HG03064 (cell line): ENCODE results near the gene ANXA11.
A peak's percentile ranks its signal among the peaks of the same experiment; 100 is the strongest.
"Not testable (repeated sequence)": the region's sequence is repeated elsewhere in the genome, so short reads cannot be mapped to it uniquely, and the experiment has no call there.

Experiments used
- ATAC-seq: cut with Tn5 transposase; IDR thresholded peaks from one replicate; pipeline ENCODE4 v1.9.1; 2021; ENCODE audit warnings: low read depth; ENCODE audit not compliant: unreplicated experiment

The ANXA11 gene

DNA sequence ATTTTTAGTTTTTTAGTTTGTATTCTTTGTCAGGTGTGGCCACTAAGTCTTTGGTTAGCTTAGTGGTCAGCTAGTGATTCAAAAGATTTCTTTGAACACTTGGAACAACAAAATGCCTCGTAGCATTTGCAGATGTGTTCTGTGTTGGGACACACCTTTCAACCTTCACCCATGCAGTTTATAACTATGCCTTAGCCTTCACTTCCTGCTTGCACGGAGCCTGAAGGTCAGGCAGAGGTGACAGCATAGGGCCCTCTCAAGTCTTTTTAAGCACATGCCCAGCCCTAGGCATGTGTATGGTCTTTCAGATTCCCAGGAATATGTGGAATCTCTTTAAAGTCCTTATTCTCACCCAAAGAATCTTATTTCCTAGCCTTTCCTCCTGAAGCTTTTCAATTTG is 55.2 kb downstream of the ANXA11 start:
- no peak for ATAC-seq

DNA sequence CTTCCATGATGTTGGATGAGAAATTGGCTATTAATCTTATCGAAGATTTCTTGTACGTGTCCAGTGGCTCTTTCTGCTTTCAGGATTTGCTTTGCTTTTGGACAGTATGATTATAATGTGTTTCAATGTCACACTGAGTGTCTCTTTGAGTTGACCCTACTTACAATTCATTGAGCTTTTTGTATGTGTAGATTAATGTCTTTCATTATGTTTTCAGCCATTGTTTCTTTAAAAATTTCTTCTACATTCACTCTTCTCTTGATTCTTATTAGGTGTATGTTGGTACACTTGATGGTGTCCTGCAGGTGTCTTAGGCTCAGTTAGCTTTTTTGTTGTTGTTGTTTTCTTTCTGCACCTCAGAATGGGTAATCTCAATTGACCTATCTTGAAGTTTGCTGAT is 56.2 kb downstream of the ANXA11 start:
- no peak for ATAC-seq

DNA sequence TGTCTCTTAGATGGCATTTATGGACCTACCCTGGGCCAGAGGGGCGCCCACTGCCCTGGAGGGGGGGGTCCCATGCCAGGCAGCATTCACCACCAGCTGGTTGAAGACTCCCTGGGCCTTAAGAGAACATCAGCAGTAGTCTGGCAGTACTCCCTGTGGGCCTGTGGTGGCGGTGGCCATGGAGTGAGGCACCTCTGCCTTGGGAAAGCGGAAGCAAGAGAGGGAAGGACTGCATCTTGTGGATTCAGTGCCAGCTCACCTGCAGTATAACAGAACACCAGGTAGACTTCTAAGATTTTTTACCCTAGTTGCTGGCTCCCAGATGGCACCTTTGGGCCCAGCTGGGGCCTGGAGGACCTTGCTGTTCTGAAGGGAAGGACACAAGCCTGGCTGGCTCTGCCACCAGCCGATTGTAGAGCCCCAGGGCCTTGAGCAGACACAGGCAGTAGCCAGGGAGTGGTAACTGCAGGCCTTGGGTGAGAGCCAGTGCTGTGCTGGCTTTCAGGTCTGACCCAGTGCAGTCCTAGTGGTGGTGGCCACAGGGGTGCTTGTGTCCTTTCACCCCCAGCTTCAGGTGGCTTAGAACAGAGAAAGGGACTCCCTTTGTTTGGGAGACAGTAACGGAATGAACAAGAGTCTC is 57.1 kb downstream of the ANXA11 start:
- no peak for ATAC-seq

DNA sequence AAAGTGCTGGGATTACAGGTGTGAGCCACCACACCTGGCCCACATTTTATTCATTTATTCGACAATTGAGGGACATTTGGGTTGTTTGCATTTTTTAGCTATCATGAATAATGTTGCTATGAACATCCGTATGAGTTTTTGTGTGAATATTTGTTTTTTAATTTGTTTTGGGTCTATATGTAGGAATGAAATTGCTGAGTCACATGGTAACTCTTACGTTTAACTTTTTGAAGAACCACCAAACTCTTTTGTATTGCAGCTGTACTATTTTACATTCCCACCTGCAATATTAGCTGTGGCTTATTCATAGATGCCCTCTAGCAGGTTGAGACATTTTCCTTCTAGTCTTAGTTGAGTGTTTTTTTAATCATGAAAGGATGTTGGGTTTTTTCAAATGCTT is 58.4 kb downstream of the ANXA11 start:
- no peak for ATAC-seq

DNA sequence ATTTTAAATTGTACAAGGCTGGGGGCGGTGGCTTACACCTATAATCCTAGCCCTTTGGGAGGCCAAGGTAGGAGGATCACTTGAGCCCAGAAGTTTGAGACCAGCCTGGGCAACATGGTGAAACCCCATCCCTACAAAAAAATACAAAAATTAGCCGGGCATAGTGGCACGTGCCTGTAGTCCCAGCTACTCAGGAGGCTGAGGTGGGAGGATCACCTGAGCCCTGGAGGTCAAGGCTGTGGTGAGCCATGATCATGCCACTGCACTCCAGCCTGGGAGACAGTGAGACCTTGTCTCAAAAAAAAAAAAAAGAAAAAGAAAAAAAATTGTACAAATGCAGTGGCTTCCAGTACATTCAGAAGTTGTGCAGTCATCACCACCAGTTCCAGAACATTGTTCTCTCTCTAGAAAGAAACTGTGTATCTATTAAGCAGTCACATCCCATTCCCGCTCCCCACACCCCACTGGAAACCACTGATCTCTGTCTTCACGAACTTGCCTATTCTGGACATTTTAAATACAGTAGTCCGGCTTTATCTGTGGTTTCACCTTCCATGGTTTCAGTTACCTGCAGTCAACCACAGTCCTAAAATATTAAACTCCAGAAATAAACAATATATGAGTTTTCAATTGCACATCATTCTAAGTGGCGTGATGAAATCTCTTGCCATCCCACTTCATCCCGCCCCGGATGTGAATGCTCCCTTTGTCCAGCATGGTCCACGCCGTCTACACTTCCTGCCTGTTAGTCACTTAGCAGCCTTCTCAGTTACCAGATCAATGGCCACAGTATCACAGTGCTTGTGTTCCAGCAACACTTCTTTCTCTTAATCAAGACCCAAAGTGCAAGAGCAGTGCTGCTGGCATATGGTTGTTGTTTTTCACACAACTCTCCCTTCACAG is 59.7 kb downstream of the ANXA11 start:
- ATAC-seq: not testable (repeated sequence)

DNA sequence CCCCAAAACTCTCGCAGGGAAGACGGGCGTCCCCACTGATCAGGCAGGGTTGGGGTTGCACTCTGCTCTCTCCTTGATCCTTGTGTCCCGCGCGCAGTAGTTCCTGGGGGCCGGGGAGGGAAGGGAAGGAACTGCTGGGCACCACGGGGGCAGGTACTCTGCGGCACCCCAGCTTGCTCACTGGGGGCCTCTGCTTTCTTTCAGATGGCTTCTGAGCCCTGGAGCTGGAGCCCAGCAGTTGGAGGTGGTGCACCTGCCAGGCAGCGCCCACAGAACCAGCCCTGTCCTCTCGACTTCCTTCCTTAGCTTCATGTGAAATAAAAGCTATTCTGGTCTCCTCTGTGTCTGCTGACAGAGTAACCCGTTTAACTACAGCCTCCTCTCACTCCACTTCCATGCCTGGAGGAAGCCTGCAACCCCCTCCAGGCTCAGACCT is 60.6 kb downstream of the ANXA11 start:
- peak; percentile 45 for ATAC-seq

DNA sequence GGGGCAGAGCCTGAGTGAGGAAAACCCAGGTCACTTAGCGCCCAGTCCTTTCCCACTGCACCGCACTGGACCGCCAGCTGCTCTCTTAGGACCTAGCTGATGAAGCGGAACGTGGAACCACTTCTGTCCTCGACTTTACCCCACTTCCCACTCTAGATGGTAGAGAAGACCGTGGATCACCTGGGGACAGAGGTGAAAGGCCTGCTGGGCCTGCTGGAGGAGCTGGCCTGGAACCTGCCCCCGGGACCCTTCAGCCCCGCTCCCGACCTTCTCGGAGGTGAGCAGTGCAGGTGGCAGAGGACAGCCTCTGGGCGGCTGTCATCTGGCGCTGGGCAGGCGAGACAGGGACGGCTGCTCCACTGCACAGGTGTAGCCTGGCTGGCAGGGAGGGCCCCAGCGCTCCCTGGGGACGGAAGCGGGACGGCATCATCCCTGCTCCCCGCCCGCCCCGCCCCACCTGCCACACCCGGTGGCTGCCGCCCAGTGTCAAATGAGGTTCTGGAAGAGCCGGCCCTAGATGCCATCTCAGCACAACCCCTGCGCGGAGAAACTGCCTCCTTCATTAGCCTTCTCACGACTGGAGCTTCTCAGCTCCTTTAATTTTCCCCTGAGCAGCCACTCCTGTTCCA is 61.2 kb downstream of the ANXA11 start:
- ATAC-seq: peak; percentile 71

DNA sequence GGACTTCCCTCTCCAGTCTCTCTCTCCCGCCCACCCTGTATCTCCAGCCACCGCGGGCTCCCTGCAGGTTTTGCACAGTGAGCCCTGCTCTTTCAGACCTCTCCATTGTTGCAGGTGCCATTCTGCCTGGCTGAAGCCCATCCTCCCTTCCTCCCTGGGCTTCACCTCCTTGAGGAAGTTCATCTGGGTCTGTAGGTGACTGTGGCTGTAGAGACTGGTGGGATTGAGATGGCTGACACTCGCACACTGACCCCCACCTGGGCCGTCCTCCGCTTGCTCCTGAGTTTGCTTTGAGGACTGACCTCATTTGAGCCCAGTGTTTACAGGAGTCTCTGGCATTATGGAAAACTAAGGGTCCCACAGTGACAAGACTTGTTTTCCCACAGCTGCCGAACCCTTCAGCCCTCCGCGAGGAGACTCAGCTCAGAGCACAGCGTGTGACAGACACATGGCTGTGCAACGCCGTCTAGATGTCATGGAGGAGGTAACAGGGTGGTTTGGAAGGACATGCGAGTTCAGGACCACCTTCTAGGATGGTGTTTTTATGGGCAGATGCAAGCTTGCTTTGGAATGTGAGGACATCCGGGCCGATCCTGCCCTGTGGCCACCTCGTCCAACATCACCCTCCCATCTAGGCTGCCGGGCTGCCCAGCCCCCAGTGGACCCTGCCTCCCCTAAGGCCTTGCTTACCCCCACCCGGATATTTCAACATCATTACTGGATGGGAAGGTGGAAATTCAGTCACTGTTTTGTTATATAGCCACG is 63.5 kb downstream of the ANXA11 start:
- no peak for ATAC-seq

DNA sequence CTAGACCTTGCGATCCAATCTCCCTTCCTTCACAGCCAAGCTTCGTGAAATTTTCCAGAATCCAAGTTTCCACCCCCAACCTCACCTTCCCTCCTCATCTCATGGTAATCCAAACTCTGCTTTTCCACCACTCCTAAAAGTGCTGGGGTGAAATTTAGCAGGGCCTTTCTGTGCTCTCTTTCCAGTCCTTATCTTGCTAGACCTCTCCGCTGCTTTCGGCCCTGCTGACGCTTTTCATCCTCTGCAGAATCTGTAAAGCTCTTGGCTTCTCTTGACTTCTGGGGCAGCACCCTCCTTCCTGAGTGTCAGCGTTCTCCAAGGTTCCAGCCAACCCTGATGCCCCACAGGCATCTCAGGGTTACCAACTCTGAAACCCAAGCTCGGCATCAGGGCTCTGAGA is 65.1 kb downstream of the ANXA11 start:
- no peak for ATAC-seq

DNA sequence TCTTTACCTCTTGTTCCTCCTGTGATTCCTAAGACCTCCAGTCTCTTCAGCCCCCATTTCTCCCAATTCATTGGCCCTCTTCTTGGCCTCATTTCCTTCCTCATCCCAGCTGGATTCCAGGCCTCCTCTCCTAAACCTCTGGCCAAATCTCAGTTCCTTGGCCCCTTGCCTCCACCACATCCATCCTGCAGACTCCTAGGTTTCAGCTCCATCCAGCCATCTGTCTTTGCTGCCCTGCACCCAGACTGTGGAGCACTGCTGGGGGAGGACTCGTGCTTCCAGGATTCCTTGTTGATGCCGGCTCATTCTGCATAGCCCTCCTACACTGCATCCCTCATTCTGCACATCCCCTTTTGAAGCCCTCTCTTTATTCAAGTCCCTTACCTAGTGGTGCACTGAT is 66.1 kb downstream of the ANXA11 start:
- no peak for ATAC-seq

DNA sequence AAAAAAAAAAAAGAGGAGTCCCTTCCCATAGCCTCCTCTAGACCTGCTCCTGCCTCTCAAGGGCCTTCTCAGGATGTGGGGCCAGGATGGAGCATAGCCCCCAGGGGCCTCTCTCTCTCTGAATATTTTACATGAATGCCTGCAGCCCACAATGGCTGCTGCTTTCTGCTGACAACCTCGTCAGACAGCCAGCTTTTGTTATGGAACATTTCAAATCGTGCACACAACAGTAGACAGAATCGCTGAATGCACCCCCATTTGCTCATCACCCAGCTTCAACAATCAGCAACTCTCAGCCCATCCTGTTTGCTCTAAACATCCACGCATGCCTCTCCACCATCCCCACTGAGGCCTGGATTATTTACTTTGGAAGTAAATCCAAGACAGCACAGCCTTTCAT is 67.4 kb downstream of the ANXA11 start:
- ATAC-seq: no peak

DNA sequence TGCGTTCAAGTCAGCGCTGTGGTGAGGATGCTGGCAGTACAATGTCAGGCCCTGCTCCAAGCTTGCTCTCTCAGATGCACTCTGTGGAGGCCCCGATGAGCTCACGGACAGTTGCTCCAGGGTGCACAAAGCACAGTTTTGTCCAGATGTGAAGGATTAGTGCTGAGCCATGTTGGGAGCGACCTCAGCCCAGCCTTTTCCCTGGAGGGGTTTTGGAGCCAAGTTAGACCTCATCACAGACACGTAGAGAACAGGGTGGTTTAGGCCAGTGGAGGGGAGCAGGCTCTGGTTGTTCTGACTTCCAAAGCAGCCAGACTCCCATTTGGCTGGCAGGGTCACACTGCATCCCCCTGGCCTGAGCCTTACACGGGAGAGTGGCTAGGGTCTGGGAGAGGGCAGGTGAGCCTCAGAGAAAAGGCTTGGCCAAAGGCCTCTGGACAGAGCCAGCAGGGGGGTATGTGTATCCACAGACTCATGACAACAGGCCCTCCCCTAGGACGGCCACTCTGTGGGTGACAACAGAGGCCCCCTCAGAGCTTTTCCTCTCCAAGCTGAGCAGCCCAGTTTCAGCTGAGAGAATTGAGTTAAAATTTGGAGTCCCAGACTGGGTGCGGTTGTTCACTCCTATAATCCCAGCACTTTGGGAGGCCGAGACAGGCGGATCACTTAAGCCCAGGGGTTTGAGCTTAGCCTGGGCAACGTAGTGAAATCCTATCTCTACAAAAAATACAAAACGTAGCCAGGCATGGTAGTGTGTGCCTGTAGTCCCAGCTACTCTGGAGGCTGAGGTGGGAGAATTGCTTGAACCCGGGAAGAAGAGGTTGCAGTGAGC is 68.1 kb downstream of the ANXA11 start:
- no peak for ATAC-seq

DNA sequence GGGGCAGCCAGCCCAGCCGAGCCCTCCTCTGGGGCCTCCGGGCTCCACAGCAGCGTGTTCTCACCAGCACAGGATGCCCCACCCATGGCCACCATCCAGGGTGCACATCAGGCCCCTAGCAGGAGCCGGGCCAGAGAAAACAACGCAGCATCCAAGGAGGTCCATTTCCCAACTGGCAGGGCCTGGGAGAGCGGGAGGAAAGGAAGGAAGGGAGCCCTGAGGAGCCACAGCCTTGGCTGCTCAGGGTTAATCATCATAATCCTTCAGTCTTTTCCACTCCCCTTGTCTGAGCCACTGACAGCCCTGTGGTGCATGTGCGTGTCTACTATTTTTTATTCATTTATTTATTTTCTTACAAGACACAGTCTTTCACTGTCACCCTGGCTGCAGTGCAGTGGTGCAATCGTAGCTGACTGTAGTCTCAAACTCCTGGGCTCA is 69.2 kb downstream of the ANXA11 start:
- no peak for ATAC-seq

DNA sequence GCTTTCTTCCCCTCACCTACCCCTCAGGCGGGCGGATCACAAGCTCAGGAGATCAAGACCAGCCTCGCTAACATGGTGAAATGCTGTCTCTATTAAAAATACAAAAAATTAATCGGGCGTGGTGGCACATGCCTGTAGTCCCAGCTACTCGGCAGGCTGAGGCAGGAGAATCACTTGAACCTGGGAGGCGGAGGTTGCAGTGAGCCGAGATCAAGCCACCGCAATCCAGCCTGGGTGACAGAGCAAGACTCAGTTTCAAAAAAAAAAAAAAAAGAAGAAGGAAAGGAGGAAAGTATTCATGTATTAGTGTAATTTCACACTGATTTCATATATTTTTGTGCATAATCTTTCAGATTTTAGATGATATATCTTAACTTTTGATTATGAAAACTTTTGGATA is 71.7 kb downstream of the ANXA11 start:
- not testable (repeated sequence) for ATAC-seq

DNA sequence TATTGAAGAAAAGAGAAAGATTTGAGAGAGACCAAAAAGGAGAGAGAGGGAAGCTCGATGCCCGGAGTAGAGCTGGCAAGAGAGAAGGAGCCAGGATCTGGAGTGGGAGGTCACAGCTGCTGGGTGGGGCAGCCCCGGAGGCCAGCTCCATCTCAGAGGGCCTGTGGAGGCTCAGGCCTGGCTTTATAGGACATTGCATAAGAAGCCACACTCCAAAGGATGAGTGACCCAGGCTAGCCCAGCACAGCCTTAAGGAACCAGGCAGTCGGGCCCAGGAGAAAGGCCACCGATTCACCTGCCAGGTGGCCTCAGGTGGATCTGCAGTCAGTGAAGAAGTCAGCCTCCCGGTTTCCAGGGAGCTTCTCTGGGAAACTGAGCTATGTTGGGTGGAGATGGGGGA is 72.1 kb downstream of the ANXA11 start:
- ATAC-seq: no peak

DNA sequence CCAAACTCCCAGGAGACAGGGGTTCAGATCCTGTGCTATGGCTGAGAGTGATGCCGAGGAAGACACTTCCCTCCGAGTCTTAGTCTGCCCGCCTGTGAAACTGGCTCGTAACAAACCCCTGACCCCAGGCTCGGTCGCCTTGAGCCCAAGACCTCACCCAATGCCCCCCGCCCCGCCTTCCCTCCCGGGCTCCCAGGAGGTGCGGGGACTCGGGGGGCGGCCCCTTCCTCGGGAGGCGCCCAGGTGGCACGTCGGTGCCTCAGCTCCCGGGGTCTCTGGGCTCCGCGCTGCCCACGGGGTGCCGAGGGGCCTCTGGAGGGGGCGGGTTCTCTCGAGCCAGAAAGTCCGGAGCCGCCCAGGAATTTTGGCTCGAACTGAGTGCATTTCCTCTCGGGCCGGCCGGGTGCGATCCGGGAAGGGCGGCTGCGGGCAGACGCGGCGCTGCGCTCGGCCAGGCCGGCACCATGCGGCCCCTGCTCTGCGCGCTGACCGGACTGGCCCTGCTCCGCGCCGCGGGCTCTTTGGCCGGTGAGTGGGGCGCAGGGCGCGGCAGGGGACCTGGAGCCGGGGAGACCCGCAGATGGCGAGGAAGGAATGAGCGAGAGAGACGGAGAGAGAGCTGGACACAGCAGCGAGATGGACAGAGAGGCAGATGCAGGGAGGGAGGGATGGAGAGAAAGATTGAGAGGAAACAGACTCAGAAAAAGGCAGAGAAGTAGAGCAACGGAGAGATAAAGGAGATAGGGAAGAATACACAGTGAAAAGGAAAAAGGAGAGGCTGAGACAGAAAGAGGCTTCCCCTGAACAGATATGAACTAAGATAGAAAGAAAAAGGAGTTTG is 72.8 kb downstream of the ANXA11 start, which contains the start of gene PLAC9:
Gene PLAC9, plus strand, starts transcription at position 432 of the 841 bp plus-strand sequence. Its CDS starts 33 bp downstream, at position 465.
- no peak for ATAC-seq

DNA sequence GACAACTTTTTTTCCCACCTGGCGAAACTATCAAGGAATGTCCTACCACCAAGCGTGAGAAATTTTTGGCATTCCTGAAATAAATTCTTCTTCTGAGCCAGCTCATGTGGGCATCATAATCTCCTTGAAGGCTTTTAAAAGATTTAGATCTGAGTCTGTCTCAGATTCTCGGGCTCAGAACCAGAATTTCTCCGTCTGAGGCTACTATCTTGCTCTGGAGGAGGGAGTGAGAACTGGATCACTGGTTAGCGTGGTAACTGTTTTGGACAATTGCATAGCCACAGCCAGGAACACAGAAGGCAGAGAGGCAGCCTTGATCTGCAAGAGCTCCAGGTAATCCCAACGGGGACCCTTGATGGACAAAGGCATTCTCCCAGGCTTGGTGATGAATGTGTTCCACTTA is 73.8 kb downstream of the ANXA11 start:
- ATAC-seq: no peak

DNA sequence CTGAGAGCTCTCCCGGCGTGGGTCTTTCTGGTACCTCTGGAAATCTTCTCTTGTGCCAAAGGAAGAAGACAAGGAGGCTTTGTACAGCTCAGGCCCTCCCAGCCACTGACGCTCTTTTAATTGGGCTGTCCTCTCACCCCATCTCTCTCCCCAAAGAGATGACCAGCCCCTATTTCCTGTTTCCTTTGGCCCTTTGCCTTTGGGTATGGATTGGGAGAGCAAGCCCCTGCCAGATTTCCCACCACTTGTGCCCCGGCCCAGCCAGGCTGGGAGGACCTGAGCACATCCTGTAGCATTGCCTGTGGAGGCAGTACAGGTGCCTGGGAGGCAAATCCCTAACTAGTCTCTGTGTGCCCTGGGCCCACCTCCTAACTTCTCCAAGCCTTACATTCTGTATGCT is 78.5 kb downstream of the ANXA11 start:
- no peak for ATAC-seq

DNA sequence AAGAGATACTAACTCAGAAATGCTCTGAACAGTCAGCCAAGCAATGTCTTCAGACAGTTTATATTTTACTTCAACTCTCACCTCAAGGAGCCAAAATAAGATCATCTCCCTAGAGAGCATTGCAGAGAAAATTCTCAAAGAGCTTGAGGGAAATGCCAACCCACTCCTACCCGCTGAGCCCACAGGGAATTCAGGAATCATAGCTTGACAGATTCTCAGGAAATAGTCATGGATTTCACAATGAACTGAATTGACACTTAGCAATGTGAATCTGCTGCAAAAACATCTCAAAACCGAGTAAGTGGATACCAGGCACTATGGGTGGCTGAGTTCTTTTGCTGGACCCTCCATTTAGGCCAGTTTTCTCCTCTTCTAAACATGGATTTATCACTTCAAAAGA is 82.6 kb downstream of the ANXA11 start:
- no peak for ATAC-seq
